Measurements from ENCODE around the gene ANKDD1B. TPM values are rescaled to one million over a fixed set of nuclear protein-coding genes. Genes with fewer than 3 reads are reported as not detected.
"Not testable (repeated sequence)": the region's sequence is repeated elsewhere in the genome, so short reads cannot be mapped to it uniquely, and the experiment has no call there.

Gene ANKDD1B
- total RNA-seq = under 1 TPM in 2 of 6 experiments, not detected in 4; 0.17 to 0.26 TPM
- long read RNA-seq = 0 reads

DNA sequence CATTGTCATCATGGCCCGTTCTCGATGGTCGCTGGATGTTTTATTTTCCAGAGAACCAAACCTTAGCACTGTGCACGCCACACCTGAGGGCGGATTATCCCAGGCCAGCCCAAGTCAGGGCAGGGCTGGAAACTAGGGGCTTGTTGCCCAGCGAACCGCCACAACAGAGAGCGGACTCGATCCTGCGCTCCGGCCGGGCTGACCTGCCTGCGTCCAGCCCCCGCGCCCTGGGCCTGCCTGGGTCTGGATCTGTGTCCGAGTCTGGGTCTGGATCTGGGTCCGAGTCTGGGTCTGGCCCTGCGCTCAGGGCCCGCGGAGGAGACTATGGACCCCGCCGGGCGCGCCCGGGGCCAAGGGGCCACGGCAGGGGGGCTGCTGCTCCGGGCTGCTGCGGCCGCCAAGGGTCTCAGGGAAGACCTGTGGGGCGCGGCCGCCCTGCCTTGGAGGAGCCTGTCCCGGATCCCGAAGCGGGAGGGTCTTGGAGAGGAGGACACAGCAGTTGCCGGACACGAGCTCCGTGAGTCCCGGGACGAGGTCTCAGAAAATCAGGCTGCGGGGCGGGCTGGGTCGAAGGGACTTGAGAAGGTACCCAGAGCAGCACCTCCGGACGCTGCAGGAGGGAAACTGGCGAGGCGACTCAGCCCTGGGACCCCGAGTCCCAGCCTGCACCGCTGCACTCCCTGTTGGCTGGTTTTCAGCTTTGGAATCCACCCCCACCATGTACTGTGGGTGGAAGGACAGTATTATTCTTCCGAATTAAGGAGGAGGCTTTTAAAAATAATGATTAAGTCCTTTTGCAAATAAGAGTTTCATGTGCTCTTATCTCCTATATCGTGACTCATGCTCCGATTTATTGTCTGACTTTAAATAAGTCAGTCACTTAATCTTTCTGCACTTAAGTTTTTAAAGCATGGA, at the start of gene ANKDD1B:
TSS of gene ANKDD1B (plus strand) at position 143 of the 915 bp plus-strand sequence. CDS start at position 325, 182 bp downstream.
- Histone ChIP-seq H3K36me3 (no peaks in the 10 kb centered on the region), H3K27ac (peak within 1 kb of the TSS in 1 of 3 donors; percentile 43), H3K9me3 (no peaks in the 10 kb centered on the region), H3K4me1 (peaks cover 0 to 9% (median 0%) of the 10 kb centered on the region in 4 donors), H3K4me3 (peak within 1 kb of the TSS; percentile 51 to 60 (median 56)), H3K27me3 (no peaks in the 10 kb centered on the region)
- TF ChIP-seq, protein P1, sequence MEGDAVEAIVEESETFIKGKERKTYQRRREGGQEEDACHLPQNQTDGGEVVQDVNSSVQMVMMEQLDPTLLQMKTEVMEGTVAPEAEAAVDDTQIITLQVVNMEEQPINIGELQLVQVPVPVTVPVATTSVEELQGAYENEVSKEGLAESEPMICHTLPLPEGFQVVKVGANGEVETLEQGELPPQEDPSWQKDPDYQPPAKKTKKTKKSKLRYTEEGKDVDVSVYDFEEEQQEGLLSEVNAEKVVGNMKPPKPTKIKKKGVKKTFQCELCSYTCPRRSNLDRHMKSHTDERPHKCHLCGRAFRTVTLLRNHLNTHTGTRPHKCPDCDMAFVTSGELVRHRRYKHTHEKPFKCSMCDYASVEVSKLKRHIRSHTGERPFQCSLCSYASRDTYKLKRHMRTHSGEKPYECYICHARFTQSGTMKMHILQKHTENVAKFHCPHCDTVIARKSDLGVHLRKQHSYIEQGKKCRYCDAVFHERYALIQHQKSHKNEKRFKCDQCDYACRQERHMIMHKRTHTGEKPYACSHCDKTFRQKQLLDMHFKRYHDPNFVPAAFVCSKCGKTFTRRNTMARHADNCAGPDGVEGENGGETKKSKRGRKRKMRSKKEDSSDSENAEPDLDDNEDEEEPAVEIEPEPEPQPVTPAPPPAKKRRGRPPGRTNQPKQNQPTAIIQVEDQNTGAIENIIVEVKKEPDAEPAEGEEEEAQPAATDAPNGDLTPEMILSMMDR (IDR thresholded peaks at IDR 0.05) = no peak
- TF ChIP-seq POLR2A (IDR thresholded peaks at IDR 0.05) = no peak
- DNase-seq = peak in 2 of 3 donors; percentile 41 to 58
- intact Hi-C loops (cut with DNase I) = no loop called here
- 5% methylated on average over 16 of the region's 52 CpGs for WGBS (ENCODE audit: insufficient coverage, low coverage, low lambda C conversion rate, missing lambda C conversion rate)
- ATAC-seq = peak; percentile 68 to 74 (median 71)

DNA sequence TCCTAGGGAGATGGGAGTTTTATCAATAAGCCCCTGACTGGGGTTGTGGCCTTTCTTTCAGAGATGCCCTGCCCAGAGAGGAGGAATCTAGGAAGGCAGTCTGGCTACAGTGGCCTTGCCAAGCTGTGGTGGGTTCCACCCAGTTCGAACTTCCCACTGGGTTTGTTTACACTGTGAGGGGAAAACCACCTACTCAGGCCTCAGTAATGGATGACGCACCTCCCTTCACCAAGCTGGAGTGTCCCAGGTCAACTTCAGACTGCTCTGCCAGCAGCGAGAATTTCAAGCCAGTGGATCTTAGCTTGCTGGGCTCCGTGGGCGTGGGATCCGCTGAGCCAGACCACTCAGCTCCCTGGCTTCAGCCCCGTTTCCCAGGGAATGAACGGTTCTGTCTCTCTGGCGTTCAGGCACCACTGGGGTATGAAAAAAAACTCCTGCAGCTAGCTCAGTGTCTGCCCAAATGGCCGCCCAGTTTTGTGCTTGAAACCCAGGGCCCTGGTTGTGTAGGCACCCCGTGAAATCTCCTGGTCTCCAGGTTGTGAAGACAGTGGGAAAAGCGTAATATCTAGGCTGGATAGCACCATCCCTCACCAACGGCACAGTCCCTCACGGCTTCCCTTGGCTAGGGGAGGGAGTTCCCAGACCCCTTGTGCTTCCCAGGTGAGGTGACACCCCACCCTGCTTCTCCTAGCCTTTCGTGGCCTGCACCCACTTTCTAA, 45.1 kb upstream of the ANKDD1B start:
- 74% methylated on average over 6 of the region's 15 CpGs for WGBS (ENCODE audit: insufficient coverage, low coverage, low lambda C conversion rate, missing lambda C conversion rate)
- H3K27ac ChIP-seq = peak overlapping the region in 1 of 3 donors; percentile 12
- intact Hi-C loops (cut with DNase I) = not testable (repeated sequence)

DNA sequence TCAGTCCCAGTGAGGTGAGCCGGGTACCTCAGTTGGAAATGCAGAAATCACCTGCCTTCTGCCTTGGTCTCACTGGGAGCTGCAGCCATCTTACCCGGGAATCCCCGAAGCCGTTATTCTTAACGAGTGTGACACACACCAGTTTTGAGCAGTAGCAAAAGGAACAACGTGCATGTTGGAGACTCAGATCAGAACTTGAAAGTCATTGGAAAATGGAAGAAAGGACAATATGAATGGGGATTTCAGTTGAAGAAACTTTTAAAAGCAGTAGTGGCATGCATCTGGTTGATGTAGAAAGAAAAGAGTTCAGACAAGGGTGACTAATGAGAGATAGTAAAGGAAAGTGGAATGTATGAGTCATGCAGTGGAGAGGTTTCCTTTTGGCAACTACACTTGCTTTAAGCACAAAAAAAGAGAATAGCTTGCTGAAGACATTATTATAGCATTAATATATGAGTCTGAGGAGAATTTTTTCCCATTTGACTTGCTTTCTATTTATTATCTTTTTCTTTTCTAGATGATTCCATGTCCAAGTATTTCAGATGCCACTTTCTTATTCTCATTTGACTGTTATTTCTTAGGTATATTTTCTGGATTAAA, 44.4 kb upstream of the ANKDD1B start:
- peak; percentile 58 to 99 (median 81) for ATAC-seq
- no peak overlapping the region for H3K4me3 ChIP-seq
- H3K27me3 ChIP-seq = no peaks in the 10 kb centered on the region
- H3K36me3 ChIP-seq = peaks cover 0 to 8% (median 0%) of the 10 kb centered on the region in 4 donors
- H3K9me3 ChIP-seq = no peaks in the 10 kb centered on the region
- H3K4me1 ChIP-seq = no peaks in the 10 kb centered on the region
- intact Hi-C loops (cut with DNase I) = no loop called here
- peak overlapping the region in 2 of 3 donors; percentile 5 to 12 for H3K27ac ChIP-seq
- WGBS (ENCODE audit: insufficient coverage, low coverage, low lambda C conversion rate, missing lambda C conversion rate) = 77% methylated on average over 6 of the region's 6 CpGs
- no peak for DNase-seq
- no peak for TF ChIP-seq POLR2A (IDR thresholded peaks at IDR 0.05)
- TF ChIP-seq, protein P1 (IDR thresholded peaks at IDR 0.05) = no peak

More for the DNA sequence above, 45.1 kb upstream of the ANKDD1B start:
- ATAC-seq, H3K27me3 ChIP-seq, DNase-seq, H3K9me3 ChIP-seq, H3K36me3 ChIP-seq, H3K4me1 ChIP-seq, H3K4me3 ChIP-seq: not testable (repeated sequence)

DNA sequence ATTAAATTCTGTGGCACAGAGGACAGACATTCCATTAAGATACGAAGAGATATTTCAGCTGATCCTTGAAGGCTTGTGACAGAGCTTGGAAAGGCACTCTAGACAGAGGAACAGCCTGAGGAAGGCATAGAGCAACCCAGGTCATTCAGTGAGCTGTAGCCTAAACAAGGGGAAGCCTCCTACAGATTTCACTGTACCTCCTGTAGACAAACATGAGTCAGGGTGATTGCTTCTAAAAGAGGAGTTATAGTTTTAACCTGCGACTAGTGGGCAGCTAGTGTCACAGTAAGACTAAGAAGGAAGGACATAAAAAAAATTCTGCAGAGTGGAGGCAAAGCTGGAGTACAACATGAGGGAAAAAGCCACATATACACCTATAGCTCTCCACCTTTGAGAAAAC, 43.5 kb upstream of the ANKDD1B start:
- H3K27me3 ChIP-seq = no peaks in the 10 kb centered on the region
- peak; percentile 37 to 81 (median 52) for ATAC-seq
- no peaks in the 10 kb centered on the region for H3K4me1 ChIP-seq
- H3K4me3 ChIP-seq = no peak overlapping the region
- DNase-seq = no peak
- intact Hi-C loops (cut with DNase I) = no loop called here
- H3K36me3 ChIP-seq = peaks cover 0 to 8% (median 0%) of the 10 kb centered on the region in 4 donors
- no peaks in the 10 kb centered on the region for H3K9me3 ChIP-seq
- 57% methylated on average over 2 of the region's 2 CpGs for WGBS (ENCODE audit: insufficient coverage, low coverage, low lambda C conversion rate, missing lambda C conversion rate)
- peak overlapping the region in 1 of 3 donors; percentile 24 for H3K27ac ChIP-seq
- TF ChIP-seq POLR2A (IDR thresholded peaks at IDR 0.05) = no peak
- TF ChIP-seq, protein P1 (IDR thresholded peaks at IDR 0.05) = no peak

All from right lobe of liver (tissue), 6 donors.